Endothelial cell (in vitro differentiated cells): ENCODE measurements around the gene IL1RAPL1. TPM values are rescaled to one million over a fixed set of nuclear protein-coding genes. Genes with fewer than 3 reads are reported as not detected.

Experiments
- DNase-seq: peaks from one replicate; pipeline ENCODE4 v3.0.0; 2021; ENCODE audit warnings: low spot score
- H3K27ac Mint-ChIP-seq: one replicate; pipeline ENCODE4 v1.8.0; 2021; ENCODE audit warnings: mixed read lengths, inconsistent platforms; ENCODE audit not compliant: unreplicated experiment
- H3K27me3 Mint-ChIP-seq: one replicate; pipeline ENCODE4 v1.8.0; 2021; ENCODE audit warnings: mild to moderate bottlenecking, moderate library complexity, mixed read lengths, inconsistent platforms; ENCODE audit not compliant: unreplicated experiment
- H3K36me3 Mint-ChIP-seq: one replicate; pipeline ENCODE4 v1.8.0; 2021; ENCODE audit warnings: mild to moderate bottlenecking, low read depth, mixed read lengths, inconsistent platforms; ENCODE audit not compliant: unreplicated experiment
- H3K4me1 Mint-ChIP-seq: one replicate; pipeline ENCODE4 v1.8.0; 2021; ENCODE audit warnings: mild to moderate bottlenecking, mixed read lengths, inconsistent platforms; ENCODE audit not compliant: unreplicated experiment
- H3K4me3 Mint-ChIP-seq: one replicate; pipeline ENCODE4 v1.8.0; 2021; ENCODE audit warnings: mild to moderate bottlenecking, mixed read lengths, inconsistent platforms; ENCODE audit not compliant: unreplicated experiment
- H3K9me3 Mint-ChIP-seq: one replicate; pipeline ENCODE4 v1.8.0; 2021; ENCODE audit warnings: mixed read lengths, inconsistent platforms; ENCODE audit not compliant: unreplicated experiment
- total RNA-seq: library from RNA; stranded (reverse); fragmentation: NEBNext Ultra II Directional; extraction: Animal tissue kit (Norgen Biotek cat#: 25700); gene quantifications from one replicate; pipeline ENCODE4 v1.2.1, GENCODE V29; 2021; ENCODE audit not compliant: unreplicated experiment
- TF ChIP-seq, protein P1 (sequence below): fragments of 200-600 bp; sonication (generic); IDR thresholded peaks from one replicate; pipeline ENCODE4 v1.5.0; 2021; ENCODE audit warnings: antibody characterized with exemption; ENCODE audit not compliant: unreplicated experiment

Gene IL1RAPL1
- total RNA-seq, 1 donor from 2014 or later = 0.18 TPM

DNA sequence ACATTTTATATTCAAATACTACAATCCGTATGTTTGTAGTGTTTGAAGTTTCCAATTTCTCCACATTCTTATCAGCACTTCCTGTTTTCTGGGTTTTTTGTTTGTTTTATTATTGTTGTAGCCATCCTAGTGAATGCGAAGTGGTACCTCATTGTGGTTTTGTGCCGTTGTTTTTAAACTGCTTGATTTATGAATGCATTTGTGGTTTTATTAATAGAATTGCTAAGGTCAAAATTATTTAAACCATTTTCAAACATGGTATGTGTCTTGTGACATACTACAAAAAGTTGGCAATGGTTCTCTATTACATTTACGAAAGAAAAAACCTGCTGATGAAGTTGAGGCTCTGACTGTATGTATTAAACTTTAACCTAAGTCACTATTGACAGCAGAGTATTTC, 848.1 kb downstream of the IL1RAPL1 start:
- DNase-seq = no peak
- no peak overlapping the region for H3K27ac Mint-ChIP-seq
- H3K4me1 Mint-ChIP-seq = no peaks in the 10 kb centered on the region
- no peaks in the 10 kb centered on the region for H3K36me3 Mint-ChIP-seq
- no peaks in the 10 kb centered on the region for H3K9me3 Mint-ChIP-seq
- no peaks in the 10 kb centered on the region for H3K27me3 Mint-ChIP-seq
- H3K4me3 Mint-ChIP-seq = no peak overlapping the region
- TF ChIP-seq, protein P1, sequence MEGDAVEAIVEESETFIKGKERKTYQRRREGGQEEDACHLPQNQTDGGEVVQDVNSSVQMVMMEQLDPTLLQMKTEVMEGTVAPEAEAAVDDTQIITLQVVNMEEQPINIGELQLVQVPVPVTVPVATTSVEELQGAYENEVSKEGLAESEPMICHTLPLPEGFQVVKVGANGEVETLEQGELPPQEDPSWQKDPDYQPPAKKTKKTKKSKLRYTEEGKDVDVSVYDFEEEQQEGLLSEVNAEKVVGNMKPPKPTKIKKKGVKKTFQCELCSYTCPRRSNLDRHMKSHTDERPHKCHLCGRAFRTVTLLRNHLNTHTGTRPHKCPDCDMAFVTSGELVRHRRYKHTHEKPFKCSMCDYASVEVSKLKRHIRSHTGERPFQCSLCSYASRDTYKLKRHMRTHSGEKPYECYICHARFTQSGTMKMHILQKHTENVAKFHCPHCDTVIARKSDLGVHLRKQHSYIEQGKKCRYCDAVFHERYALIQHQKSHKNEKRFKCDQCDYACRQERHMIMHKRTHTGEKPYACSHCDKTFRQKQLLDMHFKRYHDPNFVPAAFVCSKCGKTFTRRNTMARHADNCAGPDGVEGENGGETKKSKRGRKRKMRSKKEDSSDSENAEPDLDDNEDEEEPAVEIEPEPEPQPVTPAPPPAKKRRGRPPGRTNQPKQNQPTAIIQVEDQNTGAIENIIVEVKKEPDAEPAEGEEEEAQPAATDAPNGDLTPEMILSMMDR = no peak

DNA sequence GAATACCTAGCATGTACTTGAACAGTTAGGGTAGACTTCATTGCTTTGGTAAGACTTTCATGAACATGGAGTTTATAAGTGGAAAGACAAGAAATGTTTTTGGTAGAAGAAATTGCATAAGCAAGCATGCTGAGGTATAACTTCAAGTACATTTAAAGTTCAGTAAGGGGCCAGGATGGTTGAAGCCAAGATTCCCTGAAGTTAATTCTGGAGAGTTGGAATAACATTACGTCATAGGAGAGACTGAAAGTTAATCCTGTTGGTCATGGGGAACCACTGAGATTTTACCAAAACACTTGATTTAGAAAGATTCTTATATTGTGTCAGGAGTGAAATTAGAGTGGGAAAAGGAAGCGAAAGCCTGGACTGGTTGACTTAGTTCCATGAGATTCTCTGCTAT, 860.6 kb downstream of the IL1RAPL1 start:
- Mint-ChIP-seq H3K27me3 (no peaks in the 10 kb centered on the region), H3K36me3 (no peaks in the 10 kb centered on the region)

DNA sequence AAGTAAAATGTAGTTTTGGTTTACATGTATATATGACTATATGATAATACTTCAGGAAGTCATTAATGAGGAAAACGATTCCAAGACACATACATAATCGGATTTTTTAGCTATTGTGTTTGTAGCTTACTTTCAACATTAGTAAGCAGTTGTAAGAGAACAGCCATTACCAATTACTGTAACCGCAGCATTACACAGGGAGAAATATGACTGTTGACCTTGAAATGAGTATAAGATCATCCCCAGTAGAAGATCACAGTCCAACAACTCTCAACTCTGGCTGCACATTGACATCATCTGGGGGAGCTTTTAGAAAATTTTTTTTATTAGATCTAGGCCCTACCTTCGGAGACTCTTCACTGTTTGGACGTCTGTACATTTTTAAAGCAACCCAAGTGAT, 866.1 kb downstream of the IL1RAPL1 start:
- no peak for DNase-seq
- no peaks in the 10 kb centered on the region for H3K4me1 Mint-ChIP-seq
- H3K36me3 Mint-ChIP-seq = no peaks in the 10 kb centered on the region
- no peak overlapping the region for H3K4me3 Mint-ChIP-seq
- TF ChIP-seq, protein P1 = no peak
- H3K9me3 Mint-ChIP-seq = no peaks in the 10 kb centered on the region
- no peak overlapping the region for H3K27ac Mint-ChIP-seq
- no peaks in the 10 kb centered on the region for H3K27me3 Mint-ChIP-seq

More for the DNA sequence above, 860.6 kb downstream of the IL1RAPL1 start:
- Mint-ChIP-seq H3K4me1 (no peaks in the 10 kb centered on the region), H3K4me3 (no peak overlapping the region), H3K27ac (no peak overlapping the region), H3K9me3 (no peaks in the 10 kb centered on the region)
- DNase-seq = no peak
- TF ChIP-seq, protein P1 = no peak

DNA sequence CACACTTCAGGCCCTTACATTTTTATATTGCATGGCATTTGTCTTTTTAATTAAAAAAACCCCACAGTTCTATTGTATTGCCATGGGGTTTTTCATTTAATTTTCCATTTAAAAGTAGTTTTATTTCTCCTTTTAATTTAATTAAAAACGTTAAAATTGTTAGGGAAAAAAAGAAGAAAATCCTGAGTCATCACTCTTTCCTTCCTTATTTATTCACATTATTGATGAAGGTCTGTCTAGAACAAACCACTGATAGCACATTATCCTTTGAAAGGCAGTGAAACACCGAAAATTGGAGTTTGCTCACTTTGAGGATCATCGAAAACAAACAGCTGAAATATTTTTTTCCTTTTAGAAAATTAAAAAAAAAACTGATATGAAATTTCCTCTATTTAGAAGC, 868.5 kb downstream of the IL1RAPL1 start:
- Mint-ChIP-seq H3K4me1 (no peaks in the 10 kb centered on the region), H3K9me3 (no peaks in the 10 kb centered on the region), H3K36me3 (no peaks in the 10 kb centered on the region), H3K27ac (no peak overlapping the region), H3K27me3 (no peaks in the 10 kb centered on the region), H3K4me3 (no peak overlapping the region)
- no peak for DNase-seq
- TF ChIP-seq, protein P1 = no peak

DNA sequence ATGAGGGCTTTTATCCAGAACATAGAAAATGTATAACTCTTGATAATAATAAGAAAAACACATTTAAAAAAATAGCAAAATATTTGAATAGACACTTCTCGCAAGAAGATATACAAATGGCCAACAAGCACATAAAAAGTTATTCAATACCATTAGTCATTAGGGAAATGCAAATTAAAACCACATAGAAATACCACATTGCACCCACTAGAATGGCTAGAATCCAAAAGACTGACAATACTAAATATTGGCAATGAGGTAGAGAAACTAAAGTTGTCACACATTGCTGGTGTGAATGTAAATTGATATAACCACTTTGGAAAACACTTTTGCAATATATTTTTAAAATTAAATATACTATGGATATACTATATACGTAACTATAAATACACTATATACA, 873.8 kb downstream of the IL1RAPL1 start:
- H3K4me1 Mint-ChIP-seq = no peaks in the 10 kb centered on the region
- H3K4me3 Mint-ChIP-seq = no peak overlapping the region
- H3K27me3 Mint-ChIP-seq = no peaks in the 10 kb centered on the region
- TF ChIP-seq, protein P1 = no peak
- H3K36me3 Mint-ChIP-seq = no peaks in the 10 kb centered on the region
- H3K9me3 Mint-ChIP-seq = no peaks in the 10 kb centered on the region
- H3K27ac Mint-ChIP-seq = no peak overlapping the region
- DNase-seq = no peak
